DMS53 treated with DMSO at 0.1 percent for 48 hours (cell line): ENCODE measurements around the gene BEND4.
"Not testable (repeated sequence)": the region's sequence is repeated elsewhere in the genome, so short reads cannot be mapped to it uniquely, and the experiment has no call there.

Experiments used
- DNase-seq: peaks from one replicate; lab custom pipeline; 2025; ENCODE audit not compliant: unreplicated experiment; lab: John Stamatoyannopoulos, UW

The BEND4 gene

DNA sequence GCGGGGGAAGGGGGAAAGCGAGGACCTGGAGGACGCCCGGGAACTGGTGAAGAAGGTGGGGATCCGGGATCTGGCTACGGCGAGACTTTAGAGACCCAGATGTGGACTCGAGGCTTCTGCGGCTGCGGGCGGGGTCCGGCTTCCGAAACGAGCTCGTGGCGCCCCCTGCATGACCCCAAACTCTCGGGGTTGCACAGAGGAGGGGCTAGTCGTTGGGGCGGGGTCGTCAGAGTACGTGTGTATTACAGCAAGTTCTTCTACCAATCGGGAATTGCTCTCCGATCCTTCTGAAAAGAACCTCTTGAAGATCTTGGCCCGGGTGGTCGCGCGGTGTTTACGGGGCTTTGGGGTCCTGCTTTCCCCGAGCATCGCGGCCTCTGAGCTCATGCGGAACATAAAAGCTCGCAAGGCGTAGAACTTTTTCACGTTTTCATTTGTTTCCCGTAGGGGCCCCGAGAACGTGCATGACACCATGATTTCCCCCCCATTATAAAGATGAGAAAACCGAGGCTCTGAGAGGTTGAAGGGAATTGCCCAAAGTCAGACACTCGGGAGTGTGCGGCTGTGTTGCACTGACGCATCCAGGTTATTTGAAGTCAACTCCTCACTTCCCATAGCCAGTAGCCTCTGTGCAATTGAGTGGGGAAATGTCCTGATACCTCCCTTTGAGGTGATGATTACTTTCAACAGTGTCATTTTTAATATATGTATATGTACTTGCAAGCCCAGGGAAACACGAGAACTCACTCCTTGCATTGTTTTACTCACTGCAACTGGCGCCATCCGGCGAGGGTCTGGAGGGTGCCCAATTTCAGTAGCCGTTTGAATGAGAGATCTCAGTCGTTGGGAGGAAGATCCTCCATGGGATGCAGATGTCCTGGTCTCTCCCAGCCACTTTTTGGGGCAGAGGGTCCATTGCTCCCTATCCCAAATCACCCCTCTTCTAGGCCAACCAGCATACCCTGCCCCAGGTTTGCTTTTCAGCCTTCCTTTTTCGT is at the start of gene BEND4:
TSS of gene BEND4 (minus strand) at position 149 of the 998 bp plus-strand sequence. CDS start 512 bp downstream, outside the sequence.
- no peak for DNase-seq

DNA sequence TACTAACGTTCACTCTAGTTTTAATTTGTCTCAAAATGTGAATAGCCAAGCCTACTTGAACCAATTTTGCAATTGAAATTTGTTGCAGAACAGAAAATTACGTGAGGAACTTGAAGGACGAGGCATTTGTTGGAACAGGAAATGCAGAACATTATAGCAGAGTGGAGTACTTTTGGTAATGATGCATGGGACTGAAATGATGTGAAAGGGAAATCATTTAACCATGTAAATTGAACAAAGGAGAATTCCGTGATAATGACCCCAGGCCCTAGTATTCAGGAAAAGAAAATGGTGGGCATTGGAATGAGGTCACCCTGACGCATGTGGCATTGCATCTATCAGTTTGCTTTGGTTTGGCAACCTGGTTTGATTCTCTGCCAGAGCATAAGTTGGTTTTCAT is 44.9 kb upstream of the BEND4 start:
- DNase-seq, result no peak

- DNase-seq, result no peak
Measured at GRCh38 chr4:42172921-42173320, 20.5 kb upstream of the BEND4 start.

DNA sequence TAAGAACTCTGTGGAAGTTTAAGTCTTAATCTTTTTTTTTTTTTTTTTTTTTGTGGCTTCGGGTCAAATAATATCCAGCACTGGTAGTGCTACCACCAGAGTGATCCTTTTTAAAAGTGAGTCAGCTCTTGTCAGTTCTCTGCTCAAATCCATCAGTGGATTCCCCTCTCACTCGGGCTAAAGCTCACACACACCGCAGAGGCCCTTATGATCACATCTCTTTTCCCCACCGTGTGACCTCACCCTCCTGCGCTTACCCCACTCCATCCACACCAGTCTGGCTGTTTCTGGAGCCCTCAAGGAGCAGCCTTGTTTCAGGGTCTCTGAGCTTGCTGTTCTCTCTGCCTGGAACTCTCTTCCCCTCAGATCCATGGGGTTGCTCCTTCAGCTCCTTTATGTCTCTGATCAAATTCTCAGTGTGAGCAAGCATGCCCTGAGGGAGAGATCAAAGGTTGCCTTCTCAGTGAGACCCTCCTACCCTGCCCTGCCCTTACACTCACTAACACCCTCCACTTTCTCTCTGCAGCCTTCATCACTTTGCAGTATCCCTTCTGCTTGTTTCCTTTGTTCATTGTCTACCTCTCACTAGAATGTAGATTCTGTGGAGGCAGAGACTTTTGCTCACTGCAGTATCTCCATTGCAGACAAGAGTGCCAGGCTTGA is 19.8 kb upstream of the BEND4 start:
- no peak for DNase-seq

GRCh38 chr4:42167709-42168108 is 15.3 kb upstream of the BEND4 start:
- DNase-seq, result no peak

- DNase-seq, result not testable (repeated sequence)
Measured at GRCh38 chr4:42166186-42166585, 13.7 kb upstream of the BEND4 start.

DNA sequence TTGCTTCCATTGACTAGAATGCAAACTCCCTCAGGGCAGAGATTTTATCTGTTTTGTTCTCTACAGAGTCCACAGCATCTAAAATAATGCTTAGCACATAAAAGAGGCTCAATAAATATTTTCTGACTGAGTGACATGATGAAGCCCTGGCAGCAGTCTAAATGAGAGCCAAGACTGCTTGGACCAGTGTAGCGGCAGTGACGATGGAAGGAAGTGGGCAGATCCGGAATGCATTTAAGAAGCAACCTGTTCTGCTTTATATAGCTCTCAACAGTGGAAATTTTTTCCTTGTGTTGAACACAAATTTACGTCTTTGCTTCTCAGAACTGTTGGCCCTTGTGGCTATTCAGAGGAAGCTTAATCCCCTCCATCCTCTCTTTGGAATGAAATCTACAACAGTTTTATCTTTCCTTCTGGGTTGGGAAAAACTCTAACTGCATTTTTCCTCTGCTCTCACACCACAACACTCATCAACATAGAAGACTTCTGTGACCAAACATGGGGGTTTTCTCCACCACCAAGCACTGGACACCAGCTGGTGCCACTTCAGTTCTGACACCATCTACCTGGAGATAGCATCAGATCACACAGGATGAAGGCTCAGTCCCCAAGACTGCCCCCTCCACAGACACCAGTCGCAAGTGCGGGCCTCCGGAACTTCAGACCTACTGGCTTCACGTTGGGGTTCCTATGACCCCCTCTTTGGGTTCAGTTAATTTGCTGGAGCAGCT is 7.0 kb upstream of the BEND4 start:
- no peak for DNase-seq

DNA sequence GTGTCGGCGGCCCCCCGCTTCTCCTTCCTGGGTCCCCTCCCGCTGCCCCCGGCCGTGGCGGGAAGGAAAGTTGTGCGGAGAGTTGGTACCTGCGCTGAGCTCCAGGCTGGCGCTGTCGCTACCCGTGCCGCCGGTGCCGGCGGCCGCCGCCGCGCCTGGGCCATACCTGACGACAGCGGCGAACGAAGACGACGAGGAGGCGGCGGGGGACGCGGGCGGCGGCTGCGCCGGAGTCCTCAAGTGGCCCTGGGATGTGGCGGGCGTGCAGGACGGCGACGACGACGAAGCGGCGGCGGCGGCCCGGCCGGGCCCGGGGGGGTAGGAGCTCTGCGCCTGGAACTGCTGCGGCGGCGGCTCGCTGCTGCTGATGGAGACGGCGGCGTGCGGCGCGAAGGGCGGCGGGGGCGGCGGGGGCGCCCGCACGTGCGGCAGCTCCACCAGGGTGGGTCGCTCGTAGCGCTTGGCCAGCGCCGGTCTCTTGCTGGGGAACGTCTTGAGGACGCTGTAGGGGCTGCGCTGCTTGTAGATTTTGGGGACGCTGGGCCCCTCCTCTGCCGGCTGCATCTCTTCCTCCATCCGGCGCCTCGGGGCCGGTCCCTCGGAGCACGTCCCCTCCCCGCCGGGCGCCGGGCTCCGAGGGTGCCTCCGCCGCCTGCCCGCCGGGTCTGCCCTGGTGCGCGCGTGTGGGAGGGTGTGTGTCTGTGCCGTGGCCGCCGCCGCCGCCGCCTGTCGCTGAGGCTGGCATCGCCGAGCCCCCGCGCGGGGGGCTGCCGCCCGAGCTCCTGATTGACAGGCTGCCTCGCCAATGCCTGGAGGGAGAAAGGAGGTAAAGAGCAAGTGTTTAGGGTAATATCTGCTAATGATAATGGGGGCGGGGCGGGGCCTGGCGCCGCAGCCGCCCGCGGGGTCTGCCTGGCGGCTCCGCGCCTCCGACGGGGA is 618 bp downstream of the BEND4 start:
- no peak for DNase-seq

DNA sequence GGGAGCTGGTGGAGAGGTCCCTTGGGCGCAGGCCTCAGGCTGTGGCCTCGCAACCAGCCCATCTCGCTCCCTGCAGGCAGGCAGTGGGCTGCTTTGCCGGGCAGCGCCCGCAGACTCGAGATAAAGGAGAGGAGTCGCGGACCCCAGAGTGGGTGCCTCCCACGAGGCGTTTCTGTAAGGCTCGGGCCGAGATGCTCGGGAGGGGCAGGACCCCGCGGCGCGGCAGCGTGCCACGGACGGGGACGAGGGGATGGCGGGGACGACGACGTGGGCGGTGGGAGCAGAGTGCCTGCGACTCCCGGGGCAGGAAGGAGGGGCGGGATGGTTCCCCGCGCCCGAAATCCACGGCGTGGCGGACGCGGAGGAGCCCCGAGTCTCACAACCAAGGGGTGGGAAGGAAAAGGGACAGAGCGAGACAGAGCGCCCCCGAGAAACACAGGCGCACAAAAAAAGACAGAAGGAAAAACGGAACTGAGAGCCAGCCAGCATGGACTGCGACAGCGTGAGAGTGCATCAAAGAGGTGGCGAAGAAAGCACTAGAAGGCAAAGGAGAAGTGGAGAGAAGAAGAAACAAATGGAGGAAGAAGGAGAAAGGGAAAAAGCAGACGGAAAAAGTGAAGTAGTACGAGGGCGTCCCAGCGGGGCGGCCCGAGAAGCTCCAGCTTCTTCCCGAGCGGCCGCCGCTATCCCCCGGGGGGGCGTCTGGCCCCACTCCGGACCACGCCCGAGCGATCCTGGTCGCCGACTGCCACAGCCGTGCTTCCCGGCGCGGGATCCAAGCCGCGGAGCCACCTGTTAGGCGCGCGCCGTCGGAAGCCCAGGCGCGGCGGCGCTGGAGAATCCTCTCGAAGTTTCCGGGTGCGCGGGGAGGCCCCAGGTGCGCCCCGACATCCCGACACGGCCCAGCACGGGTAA is 1.5 kb downstream of the BEND4 start:
- DNase-seq, result no peak

DNA sequence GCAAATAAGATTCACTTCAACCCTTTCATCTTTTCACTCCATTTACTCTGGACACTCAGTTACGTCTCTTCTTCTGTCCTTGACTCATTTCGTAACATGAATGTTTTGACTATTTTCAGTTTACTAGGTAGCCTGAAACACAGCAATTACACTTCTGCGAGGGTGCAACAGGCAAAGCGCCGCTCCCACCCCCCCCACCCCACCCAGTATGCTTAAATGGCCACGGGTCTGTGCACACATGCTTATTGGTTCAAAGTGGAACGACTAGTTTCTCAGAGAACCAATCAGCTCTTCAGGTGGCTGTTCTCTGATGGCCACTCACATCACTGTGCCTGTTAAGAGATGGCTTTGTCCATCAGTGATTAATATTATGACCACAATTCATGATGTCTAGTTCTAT is 3.5 kb downstream of the BEND4 start:
- DNase-seq, result no peak

- DNase-seq, result no peak
Measured at GRCh38 chr4:42148425-42148824, 4.0 kb downstream of the BEND4 start.

DNA sequence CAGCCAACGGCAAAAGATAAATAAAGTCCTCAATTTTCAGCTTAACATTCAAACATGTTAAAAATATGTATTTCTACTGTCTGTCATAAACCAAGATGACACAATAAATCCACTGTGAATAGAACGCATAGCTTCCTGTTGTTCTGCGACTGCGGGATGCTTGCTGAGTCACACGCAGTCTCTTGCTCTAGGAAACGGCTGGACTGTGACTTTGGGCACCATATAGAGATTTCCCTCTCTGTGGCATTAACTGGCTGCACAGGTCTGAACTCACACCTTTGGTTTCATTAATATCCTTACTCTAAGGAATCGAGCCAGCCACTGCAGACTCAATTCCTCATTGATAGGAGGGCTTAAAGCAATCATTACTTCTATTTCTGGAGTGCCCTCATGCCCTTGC is 8.4 kb downstream of the BEND4 start:
- DNase-seq, result no peak

DNA sequence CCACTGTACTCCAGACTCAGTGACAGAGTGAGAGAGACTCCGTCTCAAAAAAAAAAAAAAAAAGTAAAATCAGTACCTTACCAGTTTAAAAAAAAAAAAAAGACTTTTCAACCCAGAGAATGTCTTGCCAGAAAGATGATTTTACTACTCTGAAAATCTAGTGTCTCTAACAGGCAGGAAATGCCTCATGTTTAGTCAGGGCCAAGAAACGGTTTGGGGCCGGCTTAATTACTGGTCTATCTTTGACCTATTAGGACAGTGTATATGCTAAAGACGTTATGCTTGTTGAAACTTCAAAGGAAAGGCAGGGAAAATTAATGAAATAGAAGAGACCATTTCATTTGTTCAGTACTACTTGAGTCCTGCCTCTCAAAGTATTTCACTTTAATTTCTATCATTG is 9.9 kb downstream of the BEND4 start:
- no peak for DNase-seq

DNA sequence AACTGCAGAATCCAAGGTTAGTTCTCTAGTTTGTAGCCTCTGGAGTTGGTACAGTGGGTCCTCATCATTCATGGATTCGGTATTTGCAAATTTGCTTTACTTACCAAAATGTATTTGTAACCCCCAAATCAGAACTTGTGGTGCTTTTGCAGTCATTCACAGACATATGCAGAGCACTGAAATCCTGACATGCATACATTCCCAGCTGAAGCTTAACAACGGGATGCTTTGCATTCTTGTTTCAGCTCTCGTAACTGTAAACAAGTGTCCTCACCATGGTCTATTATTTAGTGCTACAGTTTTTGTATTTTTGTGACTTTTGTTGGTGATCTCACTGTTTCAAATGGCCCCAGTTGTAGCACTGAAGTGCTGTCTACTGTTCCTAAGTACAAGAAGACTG is 16.1 kb downstream of the BEND4 start:
- no peak for DNase-seq

DNA sequence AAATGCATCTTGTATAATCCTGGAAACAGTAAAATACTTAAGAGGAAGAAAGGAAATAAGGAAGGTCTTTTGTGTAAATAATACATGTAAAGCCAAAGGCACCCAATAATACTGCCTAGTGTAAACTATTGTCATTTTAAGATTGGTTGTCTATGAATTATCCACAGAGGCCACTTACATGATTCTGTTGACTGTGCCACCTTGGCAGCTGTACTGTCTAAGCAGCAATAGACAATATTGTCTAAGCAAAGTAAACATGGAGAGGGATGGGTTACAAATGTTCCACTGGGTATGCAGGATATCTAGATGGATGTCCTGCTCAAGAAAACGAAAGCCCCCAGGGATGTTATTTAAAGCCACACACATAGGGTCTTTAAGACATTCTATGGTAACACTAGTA is 19.4 kb downstream of the BEND4 start:
- DNase-seq, result no peak

GRCh38 chr4:42132099-42132498 is 20.4 kb downstream of the BEND4 start:
- DNase-seq, result no peak

DNA sequence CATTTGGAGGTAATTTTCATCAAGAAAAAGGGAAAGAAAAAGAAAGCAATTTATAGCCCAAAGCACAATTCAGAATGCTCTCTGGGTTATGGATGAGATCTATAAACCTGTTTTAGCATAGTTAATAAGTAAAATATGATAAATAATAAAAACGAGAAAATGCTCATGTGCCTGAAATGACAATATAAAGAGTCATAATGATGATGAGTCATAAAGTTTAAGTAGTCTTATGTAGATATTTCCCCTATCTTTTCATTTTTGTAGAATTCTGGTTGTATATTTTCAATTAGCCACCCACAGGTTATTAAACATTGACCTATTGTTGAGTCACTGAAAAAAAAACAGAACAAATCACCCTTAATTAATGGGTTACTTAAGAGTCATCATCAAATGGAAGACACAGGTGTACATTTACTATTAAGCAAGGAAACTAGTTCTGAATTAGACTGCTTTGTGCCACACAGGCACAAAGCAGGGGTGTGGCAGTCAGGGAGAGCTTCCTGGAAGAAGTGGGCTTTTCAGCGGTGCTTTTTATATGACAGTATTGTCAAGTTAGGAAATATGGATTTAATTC is 29.3 kb downstream of the BEND4 start:
- no peak for DNase-seq

- DNase-seq, result no peak
Measured at GRCh38 chr4:42122237-42122636, 30.2 kb downstream of the BEND4 start.

GRCh38 chr4:42119886-42120285 is 32.6 kb downstream of the BEND4 start:
- DNase-seq, result no peak
